GM08714 (cell line): ENCODE measurements around the gene NSD2.

Experiments used
- H3K4me3 ChIP-seq: fragments of 200-500 bp; sonication (Bioruptor generic); 2 replicates; pipeline ENCODE4 v1.5.1; 2014; ENCODE audit warnings: mild to moderate bottlenecking, low read length, inconsistent platforms
- ZNF274 ChIP-seq: IDR thresholded peaks from 2 replicates; pipeline ENCODE4 v1.6.1; 2012; ENCODE audit warnings: mild to moderate bottlenecking, low read depth, low read length

The NSD2 gene

GRCh38 chr4:1945124-1945895 lies 74.1 kb downstream of the NSD2 start:
- TF ChIP-seq ZNF274, result no peak
- H3K4me3 ChIP-seq, result no peak overlapping the region

GRCh38 chr4:1945912-1946311 lies 74.7 kb downstream of the NSD2 start:
- no peak overlapping the region for H3K4me3 ChIP-seq
- TF ChIP-seq ZNF274, result no peak

- H3K4me3 ChIP-seq, result no peak overlapping the region
- no peak for TF ChIP-seq ZNF274
These were observed 77.0 kb downstream of the NSD2 start for GRCh38 chr4:1948232-1948631.

GRCh38 chr4:1948892-1949436 lies 77.8 kb downstream of the NSD2 start:
- TF ChIP-seq ZNF274, result no peak
- H3K4me3 ChIP-seq, result no peak overlapping the region

GRCh38 chr4:1950369-1950768 lies 79.2 kb downstream of the NSD2 start:
- no peak for TF ChIP-seq ZNF274
- no peak overlapping the region for H3K4me3 ChIP-seq

- no peak for TF ChIP-seq ZNF274
- no peak overlapping the region for H3K4me3 ChIP-seq
These were observed 81.0 kb downstream of the NSD2 start for GRCh38 chr4:1952058-1952700.

GRCh38 chr4:1952719-1953118 lies 81.5 kb downstream of the NSD2 start:
- no peak for TF ChIP-seq ZNF274
- H3K4me3 ChIP-seq, result no peak overlapping the region

GRCh38 chr4:1953335-1953734 lies 82.1 kb downstream of the NSD2 start:
- no peak for TF ChIP-seq ZNF274
- H3K4me3 ChIP-seq, result no peak overlapping the region

- TF ChIP-seq ZNF274, result no peak
- H3K4me3 ChIP-seq, result no peak overlapping the region
These were observed 85.4 kb downstream of the NSD2 start for GRCh38 chr4:1956631-1957030.

GRCh38 chr4:1958276-1959103 lies 87.3 kb downstream of the NSD2 start:
- TF ChIP-seq ZNF274, result no peak
- H3K4me3 ChIP-seq, result no peak overlapping the region

- no peak overlapping the region for H3K4me3 ChIP-seq
- TF ChIP-seq ZNF274, result no peak
These were observed 87.9 kb downstream of the NSD2 start for GRCh38 chr4:1959104-1959384.

GRCh38 chr4:1960170-1960825 lies 89.1 kb downstream of the NSD2 start:
- no peak for TF ChIP-seq ZNF274
- H3K4me3 ChIP-seq, result no peak overlapping the region

- TF ChIP-seq ZNF274, result no peak
- no peak overlapping the region for H3K4me3 ChIP-seq
These were observed 89.8 kb downstream of the NSD2 start for GRCh38 chr4:1961038-1961437.

GRCh38 chr4:1961563-1961962 lies 90.4 kb downstream of the NSD2 start:
- no peak for TF ChIP-seq ZNF274
- H3K4me3 ChIP-seq, result no peak overlapping the region
